ENCODE data around the gene MID1.

Gene MID1, protein sequence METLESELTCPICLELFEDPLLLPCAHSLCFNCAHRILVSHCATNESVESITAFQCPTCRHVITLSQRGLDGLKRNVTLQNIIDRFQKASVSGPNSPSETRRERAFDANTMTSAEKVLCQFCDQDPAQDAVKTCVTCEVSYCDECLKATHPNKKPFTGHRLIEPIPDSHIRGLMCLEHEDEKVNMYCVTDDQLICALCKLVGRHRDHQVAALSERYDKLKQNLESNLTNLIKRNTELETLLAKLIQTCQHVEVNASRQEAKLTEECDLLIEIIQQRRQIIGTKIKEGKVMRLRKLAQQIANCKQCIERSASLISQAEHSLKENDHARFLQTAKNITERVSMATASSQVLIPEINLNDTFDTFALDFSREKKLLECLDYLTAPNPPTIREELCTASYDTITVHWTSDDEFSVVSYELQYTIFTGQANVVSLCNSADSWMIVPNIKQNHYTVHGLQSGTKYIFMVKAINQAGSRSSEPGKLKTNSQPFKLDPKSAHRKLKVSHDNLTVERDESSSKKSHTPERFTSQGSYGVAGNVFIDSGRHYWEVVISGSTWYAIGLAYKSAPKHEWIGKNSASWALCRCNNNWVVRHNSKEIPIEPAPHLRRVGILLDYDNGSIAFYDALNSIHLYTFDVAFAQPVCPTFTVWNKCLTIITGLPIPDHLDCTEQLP

DNA sequence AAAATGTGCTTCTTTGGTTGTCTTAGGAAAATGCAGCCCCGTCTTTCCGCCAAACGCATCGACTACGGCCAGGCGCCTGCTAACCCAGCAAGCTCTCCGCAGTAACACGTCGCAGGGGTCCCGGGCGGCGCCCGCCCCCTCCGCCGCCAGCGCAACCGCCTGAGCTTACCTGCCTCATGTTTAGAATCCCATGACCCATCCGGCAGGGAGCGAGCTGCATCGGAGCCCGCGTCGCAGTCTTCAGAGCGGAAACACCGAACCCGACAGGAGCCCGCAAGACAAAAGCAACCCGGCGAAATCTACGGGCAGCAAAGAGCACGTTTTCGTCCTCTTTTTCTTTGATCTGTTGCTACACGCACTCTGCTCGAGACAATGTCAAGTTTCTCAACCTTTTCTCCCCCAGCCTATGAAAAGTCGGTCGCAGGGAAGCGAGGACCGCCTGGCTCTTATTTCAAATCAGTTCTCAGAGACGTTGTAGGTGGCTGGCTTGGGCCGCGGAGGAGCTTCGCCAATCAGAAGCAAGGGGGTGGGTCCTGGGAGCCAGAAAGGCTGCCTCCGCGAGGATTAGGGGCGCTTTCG is at the start of gene MID1:
Gene MID1, minus strand, starts transcription at position 465 of the 579 bp plus-strand sequence. CDS start 53,038 bp downstream, outside the sequence.
- no peak for DNase-seq

DNA sequence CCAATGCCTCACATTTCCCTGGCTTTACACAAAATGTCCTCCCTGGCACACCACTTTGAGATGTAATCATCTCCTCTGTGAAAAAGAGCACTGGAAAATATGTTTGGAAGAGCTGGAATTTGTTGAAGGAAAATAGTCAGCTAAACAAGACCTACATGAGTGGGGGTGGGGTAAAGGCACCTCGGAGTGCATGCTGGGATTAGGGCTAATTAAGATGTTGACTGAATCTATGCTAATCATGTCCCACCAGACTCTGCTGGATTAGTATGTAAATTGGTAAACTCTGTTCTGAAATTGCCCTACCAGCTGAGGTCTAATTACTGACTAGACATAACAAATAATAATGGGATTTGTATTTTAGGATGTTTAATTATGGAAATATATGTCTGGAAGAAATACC is 46.8 kb upstream of the MID1 start:
- no peak for DNase-seq

DNA sequence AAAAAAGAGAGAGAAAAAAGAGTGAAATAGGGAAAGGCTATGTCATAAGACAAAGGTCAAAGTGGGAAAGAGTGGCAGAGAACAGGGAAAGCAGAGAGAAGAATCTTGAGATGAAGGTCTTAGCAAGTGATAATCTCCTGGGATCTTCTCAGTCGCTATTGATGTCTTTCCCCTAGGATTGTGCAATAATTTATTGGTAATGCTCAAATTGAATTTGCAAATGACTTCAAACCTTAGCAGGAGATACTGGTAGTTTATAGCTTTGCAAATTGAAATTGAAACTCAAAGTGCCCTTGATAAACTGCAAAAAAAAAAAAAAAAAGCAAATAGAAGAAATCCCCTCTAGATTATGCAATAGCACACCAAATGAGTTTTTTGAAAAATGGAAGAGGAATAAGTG is 45.7 kb upstream of the MID1 start:
- DNase-seq, result no peak

DNA sequence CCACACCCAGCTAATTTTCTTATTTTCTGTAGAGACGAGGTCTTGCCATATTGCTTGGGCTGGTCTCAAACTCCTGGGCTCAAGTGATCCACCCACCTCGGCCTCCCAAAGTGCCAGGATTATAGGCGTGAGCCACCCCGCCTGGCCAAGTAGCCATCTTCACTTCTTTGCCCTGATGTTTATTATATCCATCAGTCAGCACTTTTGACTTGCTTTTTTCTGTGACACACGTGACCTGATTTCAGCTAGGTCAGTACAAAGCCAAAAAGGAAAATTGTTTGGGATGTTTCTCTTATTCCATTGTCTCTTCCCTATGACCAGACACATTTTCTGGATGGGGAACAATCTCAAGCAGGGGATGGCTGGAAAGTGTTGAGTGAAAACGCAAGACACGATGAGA is 45.3 kb upstream of the MID1 start:
- DNase-seq, result no peak

DNA sequence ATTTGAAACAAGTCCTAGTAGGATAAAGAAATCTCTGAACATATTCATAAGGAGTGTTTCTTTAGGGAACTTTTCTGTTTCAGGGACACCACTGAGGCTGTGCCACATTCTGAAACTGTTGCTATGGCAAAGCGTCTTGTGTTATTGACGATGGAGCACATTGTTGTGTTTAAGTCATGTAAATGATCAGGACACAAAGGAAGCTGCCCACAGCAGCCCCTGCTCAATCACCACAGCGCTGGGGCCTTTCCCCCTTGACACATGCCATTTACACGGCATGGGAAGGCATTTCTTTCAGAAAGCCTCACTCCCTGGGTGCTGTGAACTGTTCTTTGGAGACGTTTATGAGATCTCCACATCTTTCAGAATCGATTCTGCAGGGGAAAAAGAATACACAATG is 39.8 kb upstream of the MID1 start:
- DNase-seq, result no peak

DNA sequence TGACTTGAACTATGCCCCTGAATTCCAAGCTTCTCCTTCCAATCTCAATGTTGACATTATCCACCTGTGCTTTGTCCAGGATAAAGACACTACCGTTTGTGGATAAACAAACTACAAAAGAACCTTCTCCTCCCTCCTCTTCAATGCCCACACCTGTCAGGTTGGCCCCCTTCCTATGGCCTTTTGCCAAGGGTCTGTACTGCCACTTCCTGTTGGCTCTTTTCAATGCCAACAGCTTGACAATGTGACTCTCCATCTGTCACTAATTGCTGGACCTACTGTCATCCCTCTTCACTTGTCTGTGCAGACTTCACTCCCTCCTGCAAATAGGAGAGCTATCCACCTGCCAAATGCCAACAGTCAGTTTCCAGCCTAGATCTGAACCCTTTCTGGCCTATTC is 35.8 kb upstream of the MID1 start:
- DNase-seq, result no peak

DNA sequence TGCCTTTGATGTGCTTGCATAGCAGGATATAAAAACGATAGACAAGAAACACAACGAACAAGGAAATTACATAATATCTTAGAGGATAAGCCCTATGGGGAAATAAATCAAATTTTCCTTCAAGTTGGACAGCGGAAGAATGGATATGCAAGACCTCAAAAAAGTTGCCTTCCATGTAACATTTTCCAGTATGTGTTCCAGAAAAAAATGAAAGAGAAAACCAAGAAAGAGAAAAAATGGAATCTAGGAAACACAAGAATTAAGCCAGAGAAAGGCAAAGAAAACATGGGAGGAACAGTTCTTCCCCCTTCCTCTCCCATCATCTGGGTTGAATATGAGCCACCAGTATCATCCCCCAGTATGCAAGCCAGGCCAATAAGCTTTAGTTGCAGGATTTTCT is 34.6 kb upstream of the MID1 start:
- no peak for DNase-seq

DNA sequence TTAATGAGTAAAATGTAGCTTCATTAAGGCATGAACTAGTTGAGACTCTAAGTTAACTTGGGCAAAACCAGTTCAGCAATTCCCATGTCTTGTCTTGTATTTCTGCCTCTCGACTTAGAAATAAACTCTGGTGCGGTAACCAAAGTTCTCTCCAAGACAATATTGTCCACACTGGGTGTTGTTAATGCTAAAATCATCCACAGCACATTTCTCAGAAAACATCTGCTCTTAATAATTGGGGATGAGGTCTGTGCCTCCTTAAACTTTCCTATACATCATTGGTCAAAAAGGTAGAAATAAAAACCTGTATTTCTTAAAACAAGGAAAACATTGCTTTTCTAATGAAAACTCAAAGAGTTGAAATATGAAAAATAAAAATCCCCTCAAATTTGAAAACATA is 32.9 kb upstream of the MID1 start:
- DNase-seq, result no peak

DNA sequence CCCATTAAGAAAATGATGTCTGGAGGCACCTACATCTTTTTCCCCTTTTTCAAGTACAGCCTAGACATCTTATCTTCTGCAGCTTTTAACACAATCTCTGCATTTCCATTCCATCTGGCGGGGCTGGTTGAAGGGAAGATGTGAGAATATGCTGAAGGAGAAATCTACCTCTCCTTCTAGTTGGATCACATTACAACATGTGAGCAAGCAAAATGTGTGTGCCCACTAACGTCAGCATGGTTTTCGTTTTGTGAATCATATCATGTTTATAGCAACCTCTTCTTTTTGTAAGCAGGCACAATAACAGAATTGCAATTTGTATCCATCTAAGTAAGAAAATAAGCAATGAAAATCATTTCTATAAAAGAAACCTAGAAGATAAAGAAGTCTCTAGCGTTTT is 28.9 kb upstream of the MID1 start:
- DNase-seq, result no peak

DNA sequence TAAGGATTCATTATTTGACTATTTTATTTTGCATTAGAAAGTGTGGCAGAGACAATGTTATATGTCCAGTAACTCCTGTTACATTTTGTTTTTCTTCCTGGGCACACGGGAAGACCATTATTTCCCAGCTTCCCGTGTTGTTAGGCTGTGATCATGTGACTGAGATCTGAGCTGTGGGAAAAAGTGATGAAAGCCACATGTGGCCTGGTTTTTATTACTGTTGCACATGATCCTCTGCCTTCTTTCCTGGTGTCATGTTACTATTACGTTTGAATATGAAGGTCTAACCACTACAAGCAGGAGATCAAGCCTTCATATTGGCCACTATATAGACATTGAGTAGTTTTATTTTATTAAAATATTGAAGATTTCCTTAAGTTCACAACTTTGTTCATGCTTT is 28.2 kb upstream of the MID1 start:
- DNase-seq, result no peak

DNA sequence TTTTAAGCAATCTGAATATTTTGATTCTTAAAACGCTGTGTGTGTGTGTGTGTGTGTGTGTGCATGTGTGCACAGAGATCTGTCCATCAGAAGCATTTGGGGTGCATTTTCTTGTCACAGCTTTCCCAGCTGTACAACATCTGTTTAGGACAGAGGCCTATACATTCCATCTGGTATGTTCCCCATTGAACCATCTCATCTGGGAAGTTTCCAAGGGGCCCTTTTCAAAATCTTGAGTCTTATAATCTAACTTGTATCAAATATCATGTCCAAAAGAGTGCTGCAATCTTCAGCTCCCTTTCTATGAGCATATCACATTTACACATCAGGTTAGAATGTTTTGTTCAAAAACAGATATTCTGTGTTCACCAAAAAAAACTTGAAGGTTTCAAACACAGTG is 16.5 kb upstream of the MID1 start:
- DNase-seq, result no peak

DNA sequence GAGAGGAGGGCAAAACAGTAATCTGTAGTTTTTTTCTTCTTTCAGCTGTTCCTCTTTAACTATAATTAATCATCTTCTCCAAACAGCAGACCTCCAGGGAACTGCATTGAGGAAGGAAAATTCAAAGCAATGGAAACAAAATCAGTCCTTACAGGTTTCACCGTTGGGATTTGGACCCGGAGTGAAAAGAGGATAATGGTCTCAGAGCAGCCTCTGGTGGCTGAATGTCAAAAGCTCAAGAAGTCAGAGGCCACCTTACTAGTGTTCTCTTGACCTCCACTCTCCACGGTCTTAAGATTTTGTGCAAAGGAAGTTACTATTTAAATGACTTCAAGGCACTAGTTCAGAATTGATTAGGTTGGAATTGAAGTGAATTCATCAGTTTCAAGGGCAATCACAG is 16.0 kb upstream of the MID1 start:
- DNase-seq, result no peak

DNA sequence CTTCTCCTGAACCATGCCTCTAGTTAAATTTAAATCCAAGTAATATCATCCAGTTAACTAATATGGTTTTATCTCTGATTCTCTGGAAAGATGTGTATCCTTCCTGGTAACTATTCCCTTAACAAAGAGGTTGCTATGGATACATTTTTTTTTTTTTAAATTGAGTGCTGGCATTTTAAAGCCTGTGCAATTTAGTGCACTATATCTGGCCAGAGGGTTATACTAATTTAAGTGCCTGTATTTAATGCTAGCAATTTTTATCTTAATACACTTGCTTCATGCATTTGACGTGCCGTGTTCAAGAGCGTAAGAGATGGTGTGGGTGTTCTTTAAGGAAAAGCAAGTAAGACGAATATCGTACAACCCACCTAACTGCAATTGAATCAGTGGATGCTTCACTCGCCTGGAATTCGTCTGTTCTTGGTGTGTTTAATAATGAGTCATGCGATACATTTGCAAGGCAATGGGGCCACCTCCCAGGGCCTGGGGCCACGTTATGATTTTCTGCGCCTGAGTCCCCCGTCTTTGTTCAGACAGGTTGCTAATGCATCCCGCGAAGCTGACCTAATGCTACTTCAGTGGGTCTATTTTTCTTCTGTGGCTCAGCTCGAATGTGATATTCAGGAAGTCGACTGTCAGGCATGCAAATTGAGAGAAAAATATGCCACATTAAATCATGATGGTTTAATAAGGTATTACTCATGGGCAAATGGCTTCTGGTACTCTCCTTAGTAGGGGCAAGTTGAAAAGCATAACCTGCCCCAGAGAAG is 14.2 kb upstream of the MID1 start:
- DNase-seq, result no peak

DNA sequence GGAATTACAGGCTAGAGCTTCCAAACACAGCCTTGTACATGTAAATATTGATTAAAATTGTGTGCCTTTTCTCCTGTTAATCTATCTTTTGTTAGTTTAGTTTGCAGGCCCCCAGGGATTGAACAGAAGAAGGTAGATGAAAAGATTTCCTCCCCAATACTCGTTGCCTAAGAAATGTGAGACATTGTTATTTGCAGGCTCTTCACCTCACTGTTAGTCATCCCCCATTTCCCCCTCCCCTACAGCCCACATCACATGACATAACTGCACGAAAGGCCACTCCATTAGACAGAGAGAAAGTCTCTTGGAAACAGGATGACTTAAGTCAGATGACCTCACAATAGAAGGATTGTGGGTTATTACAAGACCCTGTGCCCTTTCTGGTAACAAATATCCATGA is 13.3 kb upstream of the MID1 start:
- DNase-seq, result no peak

DNA sequence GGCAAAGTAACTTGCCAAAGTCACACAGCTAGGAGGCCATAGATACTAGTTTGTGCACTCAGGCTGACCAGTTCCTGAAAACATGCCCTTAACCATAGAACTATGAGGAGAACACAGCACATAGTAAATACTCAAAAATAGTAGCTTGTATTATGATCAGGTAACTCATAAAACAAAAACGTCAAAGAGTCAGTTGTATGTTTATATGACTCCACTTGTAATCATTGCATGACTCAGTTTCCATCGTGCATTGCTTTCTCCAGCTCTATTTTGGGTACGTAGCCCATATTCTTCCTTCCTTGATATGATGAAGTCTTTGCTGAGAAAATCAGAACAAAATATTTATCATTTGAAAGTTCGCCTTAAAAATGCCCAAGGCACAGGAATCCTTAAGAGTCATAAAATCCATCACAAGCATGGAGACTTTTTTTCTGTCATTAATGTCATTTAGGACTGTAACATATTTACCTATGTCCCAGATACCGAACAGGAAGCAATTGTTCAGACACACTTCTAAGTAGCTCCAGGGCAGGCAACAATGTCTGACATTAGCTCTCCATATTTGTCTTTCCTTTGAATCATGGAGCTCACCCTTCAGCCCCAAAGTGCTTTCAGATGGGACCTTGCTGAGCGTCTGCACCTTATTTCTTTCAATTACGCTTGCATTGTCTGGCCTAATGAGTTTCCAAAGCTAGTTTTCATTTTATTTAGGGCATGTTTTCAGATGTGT is 11.2 kb upstream of the MID1 start:
- no peak for DNase-seq

DNA sequence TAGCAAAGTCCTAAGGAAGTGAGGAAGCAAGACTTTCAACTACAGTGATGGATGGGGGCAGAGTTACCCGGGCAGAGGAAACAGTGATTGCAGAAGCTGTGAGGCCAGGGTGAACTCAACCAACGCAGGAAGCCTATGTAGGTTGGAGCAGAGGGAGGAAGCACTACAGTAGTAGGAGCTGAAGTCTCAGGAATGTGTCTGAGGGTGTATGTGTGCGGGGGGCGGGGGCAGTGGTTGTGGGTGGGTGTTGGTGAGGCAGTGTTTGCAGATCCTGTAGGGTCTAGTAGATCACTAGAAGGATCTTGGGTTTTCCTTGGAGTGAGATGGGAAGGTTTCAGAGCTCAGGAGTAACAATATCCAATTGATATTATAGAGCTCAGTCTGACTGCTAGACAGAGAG is 9.9 kb upstream of the MID1 start:
- DNase-seq, result no peak

DNA sequence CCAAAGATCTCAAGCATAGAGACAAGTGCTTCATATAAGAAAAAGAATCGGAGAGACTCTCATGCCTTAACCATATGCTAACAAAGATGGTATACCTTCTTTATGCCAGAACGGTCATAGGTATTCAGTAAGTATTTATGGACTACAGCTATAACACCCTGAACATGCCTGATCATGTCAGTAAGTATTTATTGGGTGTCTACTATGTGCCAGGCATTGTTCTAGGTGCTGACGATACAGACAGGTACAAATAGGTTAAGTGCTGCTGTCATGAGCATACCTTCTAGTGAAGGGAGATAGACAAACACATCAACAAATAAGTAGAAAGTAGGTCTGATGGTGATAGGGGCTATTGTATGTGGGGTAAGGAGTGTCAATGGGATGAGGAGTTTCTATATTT is 9.5 kb upstream of the MID1 start:
- no peak for DNase-seq

DNA sequence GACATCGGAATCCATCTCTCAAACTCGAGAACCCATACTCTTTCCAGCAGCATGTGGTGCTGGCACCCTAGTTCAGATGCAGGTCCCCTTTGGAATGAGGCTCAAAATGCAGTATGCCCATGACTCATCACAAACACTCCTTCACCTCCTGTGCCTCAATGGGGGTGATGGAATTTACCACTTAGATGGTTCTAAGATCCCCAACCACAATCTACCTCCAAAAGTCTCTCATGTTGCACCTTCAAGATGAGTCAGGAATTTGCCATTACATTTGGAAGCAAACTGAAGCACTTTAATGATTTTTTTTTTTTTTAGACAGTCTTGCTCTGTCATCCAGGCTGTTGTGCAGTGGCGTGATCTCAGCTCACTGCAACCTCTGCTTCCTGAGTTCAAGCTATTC is 8.5 kb upstream of the MID1 start:
- DNase-seq, result no peak

DNA sequence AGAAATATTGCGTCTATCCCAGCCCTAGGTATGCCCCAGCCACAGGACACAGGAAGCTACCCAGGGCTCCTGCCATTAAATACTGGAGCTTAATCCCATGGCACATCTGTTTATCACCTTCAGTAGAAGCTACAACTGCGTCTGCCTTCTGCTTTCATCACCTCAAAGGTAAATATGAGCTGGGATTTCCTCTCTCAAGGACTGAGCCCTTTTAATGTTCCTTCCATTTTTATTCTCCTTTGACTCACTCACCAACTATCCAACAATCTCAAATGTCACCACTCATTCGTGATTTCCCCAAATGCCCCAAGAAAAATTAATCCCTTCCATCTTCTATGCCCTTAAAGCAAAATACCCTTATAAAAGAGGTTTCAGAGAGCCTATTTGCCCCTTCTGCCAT is 1.8 kb upstream of the MID1 start:
- DNase-seq, result no peak

DNA sequence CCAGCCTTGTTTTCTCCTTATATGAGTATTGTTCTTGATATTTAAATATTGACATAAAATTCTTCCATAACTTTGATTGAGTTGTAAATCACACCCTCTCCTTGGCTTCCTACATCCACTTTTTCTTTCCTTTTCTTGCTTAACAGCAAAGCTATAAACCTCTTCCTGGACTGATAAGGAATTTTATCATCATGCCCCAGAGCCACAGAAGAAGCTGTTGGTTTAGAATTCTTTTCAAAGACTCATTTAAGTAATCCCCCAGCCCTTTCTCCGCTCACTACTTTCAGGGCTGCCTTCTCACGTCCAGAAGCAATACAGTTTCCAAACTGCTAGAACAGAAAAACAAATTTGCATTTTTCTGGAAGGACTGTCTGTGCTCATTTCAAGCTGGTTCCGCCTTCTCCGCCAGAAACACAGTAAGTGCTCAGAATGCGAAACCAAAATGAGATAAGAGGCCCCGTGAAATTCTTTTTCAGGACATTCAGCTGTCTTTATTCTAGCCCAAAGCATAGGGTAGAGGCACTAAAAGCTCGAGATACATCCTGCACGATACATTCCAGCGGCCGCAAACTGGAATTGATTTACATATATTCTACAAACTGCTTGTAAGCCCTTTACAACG is 849 bp downstream of the MID1 start:
- no peak for DNase-seq

DNA sequence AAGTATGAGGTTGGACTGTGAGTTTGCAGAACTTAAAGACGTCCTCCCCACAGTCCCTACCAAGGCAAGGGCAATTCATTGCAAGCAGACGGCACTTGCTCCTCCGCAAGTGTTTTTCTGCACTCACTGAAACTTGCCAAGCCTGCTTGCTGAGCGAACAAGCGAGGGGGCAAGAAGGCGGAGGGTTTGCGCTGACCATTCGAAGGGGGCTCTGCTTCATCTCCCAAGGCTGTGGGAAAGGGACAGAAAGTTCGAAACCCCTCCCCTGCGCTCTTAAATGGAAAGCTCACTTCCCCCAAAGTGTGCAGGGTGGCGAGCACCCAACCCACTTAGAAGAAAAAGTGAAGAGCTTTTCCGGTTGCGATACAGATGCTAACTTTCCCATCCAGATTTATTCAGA is 1.4 kb downstream of the MID1 start:
- DNase-seq, result no peak

DNA sequence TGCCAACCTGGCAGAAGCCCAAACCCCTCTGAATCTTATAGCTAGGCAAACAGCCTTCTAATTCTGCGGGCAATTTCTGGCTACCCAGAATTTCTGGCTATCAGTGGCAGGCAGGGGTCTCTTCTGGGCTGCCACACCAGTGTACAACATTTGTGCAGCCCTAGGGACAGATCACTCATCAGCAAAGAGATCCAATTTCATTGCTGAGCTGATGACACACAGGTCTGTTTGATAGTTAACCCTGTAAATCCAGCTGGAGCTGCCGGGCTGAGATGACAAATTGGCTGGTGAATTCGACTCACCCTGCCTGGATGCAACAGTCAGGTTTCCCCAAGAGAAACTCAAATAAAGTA is 2.4 kb downstream of the MID1 start:
- no peak for DNase-seq

Measured in KG1 (cell line).